GM21717 (cell line): Measurements from ENCODE around the gene NF2.
"Not testable (repeated sequence)": the region's sequence is repeated elsewhere in the genome, so short reads cannot be mapped to it uniquely, and the experiment has no call there.

Source experiments
- ATAC-seq: cut with Tn5 transposase; IDR thresholded peaks from one replicate; pipeline ENCODE4 v1.9.1; 2021; ENCODE audit warnings: mild to moderate bottlenecking, moderate library complexity; ENCODE audit not compliant: unreplicated experiment

Gene NF2

DNA sequence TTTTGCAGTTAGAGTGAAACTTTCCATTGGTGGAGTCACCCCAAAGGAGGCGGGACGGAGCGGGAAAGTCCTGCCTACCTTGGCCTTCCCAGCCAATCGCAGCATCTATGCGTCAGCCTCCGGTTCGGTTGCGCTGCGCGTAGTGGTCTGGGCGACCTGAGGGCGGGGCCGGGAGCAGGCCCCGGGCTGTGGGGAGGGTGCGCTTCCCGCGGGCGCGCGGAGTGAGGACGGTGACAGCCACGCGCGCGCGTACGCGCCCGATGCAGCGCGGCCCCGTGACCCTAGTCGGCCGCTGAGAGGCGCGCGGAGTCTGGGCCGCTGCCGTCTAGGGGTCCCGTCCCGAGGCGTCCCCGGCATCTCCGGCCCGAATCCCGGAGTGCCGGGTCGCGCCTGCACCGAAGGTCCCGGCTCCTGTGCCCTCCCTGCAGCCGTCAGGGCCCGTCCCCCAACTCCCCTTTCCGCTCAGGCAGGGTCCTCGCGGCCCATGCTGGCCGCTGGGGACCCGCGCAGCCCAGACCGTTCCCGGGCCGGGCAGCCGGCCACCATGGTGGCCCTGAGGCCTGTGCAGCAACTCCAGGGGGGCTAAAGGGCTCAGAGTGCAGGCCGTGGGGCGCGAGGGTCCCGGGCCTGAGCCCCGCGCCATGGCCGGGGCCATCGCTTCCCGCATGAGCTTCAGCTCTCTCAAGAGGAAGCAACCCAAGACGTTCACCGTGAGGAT, at the start of gene NF2:
TSS of gene NF2 (plus strand) at position 276 of the 718 bp plus-strand sequence. CDS start at position 642, 366 bp downstream.
- peak; percentile 89 for ATAC-seq

DNA sequence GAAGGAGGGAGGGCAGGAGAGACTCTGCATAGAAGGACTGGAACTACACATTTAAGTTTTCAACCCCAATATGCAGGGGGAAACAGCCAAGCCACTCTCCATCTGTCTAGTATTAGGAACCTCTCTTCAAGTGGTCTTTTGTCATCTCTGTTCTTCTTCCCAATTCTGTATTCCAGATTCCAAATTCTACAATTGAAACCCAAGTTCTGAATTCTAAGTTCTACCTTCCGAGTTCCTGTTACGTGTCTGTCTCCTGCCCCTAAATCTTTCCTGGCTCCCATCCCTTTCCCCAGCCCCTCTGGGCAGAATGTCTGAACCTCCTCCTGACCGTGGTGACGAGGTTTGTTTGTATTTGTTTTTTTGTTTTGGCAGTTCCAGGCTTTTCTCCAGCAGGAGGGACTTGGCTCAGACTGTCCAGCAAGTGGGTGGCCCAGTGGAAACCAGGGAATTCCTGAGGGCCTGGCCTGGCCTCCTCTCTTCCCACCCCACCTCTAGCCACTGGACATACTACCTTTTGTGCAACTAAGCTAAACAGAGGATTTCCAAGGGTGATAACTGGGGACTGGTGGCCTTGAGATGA, 48.3 kb upstream of the NF2 start:
- ATAC-seq = no peak

DNA sequence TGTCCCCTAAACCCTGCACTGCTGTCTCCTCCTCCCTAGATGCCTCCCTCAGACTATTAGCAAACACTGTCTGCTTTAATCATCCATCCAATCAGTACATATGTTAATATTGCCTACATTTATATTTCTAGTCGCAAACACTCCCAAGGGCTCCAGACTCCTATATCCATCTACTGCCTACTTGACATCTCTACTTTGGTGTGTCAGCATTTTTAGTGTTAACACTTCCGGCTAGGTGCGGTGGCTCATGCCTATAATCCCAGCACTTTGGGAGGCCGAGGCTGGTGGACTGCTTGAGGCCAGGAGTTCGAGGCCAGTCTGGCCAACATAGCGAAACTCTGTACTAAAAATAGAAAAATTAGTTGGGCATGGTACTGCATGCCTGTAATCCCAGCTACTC, 44.4 kb upstream of the NF2 start:
- ATAC-seq = no peak

DNA sequence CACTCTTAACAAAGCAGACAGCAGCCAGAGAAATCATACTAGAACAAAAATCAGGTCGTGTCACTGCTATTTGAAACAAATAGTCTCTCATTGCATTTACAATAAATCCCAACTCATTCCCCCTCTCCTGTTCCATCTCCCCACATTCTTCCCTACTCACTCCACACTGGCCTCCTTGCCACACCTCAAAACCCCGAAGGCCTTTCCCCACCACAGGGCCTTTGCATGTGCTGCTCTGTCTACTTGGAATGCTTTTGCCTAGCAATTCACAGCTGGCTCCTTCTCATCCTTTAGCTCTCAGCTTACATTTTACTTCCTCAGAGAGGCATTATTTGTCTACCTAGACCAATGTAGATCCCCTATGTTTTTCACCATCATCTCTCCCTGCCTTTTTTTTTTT, 43.6 kb upstream of the NF2 start:
- ATAC-seq = no peak

DNA sequence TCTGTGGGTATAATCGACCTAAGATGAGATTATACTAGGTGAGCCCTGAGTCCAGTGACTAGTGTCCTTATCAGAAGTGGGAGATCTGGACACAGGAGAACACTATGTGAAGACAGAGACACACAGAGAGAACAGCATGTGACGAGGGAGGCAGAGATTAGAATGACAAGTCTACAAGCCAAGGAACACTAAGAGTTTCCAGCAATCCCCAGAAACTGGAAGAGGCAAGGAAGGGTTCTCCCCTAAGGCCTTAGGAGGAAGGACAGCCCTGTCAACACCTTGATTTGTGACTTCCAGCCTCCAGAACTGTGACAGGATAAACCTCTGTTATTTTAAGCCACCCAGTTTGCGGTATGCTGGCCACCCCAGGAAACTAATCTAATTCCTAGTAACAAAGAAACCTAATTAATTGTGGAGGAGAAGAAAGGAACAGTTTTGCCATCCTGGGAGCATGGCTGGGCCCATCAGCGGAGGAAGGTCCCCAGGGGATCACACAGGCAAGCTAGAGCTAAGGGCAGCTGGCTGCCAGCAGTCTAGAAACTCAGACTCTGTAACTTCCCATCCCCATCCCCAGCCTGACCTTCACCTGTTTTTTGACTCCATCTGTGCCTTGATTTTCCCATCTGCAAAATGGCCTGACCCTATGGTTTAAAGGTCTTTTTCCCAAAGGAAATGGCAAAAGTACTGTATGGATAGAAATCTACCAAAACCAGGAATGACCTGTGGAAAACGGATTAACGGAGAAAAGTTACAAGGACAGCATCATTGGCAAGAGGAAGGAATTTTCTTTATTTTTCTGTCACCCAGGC, 39.6 kb upstream of the NF2 start:
- ATAC-seq = no peak

DNA sequence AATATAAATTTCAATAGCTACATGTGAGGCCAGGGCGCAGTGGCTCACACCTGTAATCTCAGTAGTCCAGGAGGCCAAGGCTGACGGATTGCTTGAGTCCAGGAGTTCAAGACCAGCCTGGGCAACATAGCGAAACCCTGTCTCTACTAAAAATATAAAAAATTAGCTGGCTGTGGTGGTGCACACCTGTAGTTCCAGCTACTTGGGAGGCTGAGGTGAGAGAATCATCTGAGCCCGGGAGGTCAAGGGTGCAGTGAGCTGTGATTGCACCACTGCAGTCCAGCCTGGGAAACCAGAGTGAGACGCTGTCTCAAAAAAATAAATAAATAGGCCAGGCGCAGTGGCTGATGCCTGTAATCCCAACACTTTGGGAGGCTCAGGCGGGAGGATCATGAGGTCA, 36.9 kb upstream of the NF2 start:
- not testable (repeated sequence) for ATAC-seq

DNA sequence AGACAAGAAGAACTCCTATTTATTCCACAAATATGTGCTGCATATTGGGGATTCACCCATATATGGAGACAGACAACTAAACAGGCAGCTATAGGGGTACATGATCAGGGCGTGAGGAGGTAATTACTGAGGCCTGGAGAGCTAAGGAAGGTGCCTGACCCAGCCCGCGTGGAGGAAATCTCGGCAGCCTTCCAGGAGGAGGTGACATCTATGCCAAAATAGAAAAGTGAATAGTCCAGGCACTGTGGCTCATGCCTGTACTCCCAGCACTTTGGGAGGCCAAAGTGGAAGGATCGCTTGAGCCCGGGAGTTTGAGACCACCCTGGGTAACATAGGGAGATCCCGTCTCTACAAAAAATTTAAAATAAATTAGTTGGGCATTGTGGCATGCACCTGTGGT, 36.1 kb upstream of the NF2 start:
- ATAC-seq = no peak

DNA sequence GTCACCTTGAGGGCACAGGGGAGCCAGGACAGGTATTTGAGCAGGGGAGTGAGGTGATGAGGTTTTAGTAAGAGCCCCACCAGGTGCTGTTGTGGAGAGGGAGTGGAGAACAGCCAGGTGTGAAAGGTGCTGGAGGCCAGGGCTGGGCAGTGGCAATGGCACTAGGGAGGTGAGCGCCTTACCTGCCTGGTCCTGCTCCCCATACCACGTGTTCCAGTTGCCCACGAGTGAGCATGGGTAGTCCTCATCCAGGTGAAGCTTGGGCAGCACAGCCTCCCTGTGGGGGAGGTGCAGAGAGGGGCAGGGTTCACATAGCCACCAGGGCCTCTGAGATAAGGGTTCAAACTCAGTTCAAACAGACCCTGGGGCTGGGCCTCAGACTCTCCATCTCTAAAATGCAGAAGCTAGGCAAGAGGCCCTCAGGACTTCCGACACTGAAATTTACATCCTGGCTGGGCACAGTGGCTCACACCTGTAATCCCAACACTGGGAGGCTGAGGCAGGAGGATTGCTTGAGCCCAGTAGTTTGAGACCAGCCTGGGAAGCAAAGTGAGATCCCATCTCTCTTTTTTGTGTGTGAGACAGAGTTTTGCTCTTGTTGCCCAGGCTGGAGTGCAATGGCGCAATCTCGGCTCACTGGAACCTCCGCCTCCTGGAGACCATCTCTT, 34.3 kb upstream of the NF2 start:
- no peak for ATAC-seq

DNA sequence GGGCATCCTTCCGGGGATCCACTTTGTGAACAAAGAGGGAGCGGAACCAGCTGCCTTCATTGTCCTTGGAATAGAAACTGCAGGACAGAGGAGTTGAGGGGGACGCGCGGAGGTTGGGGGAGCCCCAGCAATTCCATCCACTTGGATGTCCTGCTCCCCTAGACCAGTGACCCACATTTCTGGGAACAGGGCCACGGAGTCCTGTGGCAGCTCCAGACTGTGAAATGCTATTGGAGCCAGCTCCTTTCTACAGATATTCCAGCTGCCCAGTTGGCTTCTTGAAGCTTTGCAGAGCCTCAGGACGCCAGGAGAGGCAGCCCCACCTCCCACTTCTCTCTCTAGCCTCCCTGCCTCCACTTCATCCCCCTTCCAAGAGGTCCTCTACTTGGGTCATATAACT, 33.0 kb upstream of the NF2 start:
- no peak for ATAC-seq

DNA sequence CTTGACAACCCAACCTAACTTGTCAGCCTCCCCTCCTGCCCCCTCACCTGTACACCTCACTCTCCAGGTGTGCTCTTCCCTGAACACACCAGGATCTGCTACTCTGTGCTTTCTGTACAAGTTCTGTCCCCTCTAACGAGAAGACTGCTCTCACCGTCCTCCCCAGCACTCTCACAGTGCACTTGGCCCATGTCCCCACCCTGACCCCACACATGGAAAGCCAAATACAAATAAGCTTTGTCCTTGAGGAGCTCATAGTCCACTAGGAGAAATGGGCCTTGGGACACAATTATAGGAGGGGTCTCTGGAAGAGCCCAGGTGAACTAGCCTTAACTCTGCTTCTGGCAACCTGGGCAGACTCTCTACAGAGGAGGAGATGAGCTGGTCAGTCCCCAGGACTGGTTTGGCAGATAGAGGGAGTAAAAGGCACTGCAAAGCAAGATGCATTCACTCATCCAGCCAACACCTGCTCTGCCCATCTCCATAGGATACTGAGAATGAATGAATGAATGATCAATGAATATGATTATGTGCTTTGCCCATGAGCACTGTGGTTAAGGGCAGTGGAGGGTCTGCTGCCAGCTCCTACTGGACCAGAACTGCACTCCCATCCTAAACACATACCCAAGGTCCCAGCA, 32.4 kb upstream of the NF2 start:
- no peak for ATAC-seq

DNA sequence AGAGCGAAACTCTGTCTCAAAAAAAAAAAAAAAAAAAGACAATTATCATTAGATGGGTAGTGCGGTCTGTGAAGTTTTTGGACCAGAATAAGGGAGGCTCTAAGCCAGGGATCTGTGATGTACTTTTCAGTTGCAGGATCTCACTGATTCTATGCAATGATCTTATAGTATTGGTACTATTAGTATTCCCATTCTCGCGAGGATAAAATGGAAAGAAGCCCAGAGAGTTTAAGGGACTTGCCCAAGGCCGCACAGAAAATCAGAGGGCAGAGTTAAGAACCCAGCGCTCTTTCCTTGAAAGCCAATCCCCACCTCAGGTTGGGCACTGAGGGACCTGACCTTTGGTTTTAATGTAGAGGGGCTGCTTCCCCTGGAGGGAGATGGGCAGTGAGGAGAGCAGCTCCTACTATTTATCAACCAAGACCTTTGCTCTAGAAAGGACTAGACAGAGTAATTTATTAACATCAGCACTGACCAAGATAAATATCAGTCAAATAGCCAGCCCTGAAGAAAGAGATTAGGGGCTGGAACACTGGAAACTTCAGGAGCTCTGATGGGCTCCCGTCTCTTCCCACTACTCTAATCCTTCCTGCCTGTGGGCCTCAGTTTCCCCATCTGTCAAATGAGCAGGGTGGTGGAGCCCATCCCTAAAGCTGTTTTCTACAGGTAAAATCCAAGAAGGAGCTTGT, 28.5 kb upstream of the NF2 start:
- no peak for ATAC-seq

DNA sequence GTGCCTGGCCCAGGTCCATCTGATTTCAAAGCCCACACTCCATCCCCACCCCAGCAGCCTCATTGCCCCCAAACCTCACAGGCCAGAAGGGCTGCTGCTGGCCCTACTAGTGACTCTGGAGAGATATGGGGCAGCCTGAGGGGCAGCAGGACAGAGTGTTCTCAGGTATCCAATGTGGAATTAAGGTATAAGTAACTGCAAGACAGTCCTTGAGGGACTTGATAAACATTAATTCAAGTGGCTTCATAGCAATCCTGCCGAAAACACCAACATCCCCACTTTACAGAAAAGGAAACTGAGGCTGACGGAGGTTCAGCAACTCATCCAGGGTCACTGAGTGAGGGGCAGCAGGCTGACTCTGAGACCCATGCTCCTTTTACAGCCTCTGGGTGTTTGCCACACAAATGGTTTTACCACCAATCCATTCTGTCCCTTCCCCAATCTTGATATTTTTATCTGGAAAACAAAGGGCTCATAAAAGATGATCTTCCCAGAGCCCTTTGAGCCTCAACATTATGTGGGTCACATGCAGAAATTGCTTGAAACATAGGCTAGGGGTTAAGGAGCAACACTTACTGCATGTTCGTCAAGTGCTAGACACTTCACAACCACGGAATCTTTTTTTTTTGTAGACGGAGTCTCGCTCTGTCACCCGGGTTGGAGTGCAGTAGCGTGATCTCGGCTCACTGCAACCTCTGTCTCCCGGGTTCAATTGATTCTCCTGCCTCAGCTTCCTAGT, 24.8 kb upstream of the NF2 start:
- ATAC-seq = no peak

DNA sequence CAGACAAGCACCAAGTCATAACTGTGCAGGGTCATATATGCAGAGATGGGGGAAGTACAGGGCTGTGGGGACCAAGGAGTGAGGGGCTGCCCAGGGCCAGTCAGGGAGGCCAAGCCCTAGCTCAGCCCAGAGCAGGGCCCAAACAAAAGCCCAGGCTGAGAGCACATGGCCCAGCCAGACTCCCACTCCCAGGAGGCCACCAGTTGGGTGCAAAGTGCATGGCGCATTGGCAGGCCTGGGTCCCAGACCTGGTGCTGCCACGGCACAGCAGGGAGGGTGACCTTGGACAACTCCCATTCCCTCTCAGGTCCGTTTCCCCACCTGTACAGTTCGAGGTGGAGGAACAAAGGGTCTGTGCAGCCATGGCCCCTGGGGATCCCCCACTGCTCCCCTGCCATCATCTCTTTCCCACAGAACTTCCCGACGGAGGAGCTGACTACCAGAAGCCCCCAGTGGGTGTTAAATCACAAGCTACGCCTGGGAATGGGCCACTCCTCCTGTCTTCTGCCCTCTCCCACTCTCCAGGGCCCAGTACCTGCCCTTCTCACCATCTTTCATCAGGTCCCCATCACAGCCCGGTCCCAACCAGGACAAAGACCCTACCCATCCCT, 23.1 kb upstream of the NF2 start:
- peak; percentile 15 for ATAC-seq

DNA sequence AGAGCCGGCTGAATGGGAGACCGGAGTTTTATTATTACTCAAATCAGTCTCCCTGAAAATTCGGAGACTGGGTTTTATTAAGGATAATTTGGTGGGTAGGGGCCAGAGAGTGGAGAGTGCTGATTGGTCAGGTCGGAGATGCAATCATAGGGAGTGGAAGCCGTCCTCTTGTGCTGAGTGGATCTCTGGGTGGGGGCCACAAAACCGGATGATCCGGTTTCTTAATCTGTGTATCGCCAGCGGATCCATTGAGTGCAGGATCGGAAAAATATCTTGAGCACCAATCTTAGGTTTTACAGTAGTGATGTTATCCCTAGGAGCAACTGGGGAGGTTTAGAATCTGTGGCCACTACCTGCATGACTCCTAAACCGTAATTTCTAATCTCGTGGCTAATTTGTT, 21.6 kb upstream of the NF2 start:
- ATAC-seq = no peak

DNA sequence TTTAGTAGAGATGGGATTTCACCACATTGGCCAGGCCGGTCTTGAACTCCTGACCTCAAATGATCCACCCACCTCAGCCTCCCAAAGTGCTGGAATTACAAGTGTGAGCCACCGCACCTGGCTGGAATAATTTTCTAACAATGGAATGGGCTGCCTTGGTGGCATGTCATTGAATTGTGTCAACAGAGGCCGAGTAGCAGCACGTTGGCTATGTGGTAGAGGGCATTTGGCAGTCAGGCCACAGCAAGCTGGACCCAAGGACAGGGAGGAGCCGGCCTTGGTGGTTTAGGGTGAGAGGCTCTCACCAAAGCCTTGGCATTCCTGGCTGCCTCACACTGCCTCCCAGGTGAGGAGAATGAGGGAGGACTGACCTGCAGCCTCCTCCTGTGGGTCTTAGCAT, 18.5 kb upstream of the NF2 start:
- ATAC-seq = no peak

DNA sequence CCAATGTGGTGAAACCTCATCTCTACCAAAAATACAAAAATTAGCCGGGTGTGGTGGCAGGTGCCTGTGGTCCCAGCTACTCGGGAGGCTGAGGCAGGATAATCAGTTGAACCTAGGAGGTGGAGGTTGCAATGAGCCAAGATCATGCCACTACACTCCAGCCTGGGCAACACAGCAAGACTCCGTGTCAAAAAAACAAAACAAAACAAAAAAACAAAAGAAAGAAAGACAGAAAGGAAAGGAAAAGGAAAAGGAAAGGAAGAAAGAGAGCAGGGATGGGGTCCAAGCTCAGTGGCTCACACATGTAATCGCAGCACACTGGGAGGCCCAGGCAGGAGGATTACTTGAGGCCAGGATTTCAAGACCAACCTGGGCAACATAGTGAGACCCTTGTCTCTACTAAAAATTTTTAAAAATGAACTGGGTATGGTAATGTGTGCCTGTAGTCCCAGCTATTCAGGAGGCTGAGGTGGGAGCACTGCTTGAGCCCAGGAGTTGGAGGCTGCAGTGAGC, 17.2 kb upstream of the NF2 start:
- ATAC-seq = not testable (repeated sequence)

DNA sequence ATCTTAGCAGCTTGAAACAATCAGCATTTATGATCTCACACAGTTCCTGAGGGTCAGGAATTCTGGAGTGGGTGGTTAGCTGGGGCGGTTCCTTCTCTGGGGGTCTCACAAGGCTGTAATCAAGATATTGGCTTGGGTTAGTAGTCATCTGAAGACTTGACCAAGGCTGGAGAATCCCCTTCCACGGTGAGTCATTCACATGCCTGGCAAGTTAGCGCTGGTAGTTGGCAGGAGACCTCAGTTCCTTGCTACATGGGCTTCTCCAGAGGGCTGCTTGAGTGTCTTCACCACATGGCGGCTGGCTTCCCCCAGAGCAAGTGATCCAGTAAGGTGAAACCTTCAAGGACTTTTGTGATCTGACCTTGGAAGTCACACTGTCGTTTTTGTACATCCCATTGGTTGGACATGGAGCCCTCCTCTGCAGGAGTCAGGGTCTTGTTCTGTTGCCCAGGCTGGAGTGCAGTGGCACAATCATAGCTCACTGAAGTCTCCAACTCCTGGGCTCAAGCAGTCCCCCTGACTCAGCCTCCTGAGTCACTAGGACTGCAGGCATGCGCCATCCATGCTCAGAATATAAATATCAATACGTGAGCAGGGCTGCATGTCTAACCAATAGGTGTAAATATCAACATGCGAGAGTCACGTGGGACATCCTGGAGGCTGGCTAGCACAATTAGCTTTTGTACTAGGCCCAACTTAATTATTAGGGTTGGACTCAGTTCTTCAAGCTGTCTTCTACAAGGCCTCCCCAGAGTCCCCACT, 15.3 kb upstream of the NF2 start:
- no peak for ATAC-seq

DNA sequence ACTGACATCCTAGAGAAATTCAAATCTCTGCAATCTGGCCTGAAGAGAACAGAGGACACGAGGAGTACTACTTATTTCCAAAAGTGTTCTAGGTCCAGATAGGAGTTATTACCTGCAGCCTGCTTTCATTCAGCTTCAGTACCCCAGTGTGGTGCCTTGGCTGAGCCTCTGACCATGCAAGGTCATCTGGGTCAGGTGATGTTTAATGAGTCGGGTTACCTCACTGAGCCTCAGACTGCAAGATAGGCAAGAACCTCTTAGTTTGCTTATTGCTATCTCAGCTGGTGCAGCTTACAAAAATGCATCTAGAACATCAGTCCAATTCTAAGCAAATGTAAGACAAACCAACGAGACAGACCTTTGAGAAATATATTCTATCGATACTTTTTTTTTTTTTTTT, 9.5 kb upstream of the NF2 start:
- no peak for ATAC-seq
